ENCODE results near the gene PDXK.

- TF ChIP-seq POLR2AphosphoS5 (IDR thresholded peaks at IDR 0.05; ENCODE audit: low read depth, low read length) (no peak), POLR2A (IDR thresholded peaks at IDR 0.05; ENCODE audit: low read depth, low read length) (no peak), TAF1 (IDR thresholded peaks at IDR 0.05; ENCODE audit: borderline replicate concordance, low read depth, low read length) (no peak)
These were observed 30.0 kb upstream of the PDXK start for GRCh38 chr21:43688906-43689305.

All from GM12892 (cell line).